ENCODE results near the gene PCYT1A.
"Not testable (repeated sequence)": the region's sequence is repeated elsewhere in the genome, so short reads cannot be mapped to it uniquely, and the experiment has no call there.

Gene PCYT1A

GRCh38 chr3:196321162-196321561 lies 33.6 kb upstream of the PCYT1A start:
- no peaks in the 10 kb centered on the region for H4K20me1 ChIP-seq (ENCODE audit: insufficient read depth, low read length)
- no peaks in the 10 kb centered on the region for H3K4me1 ChIP-seq (ENCODE audit: low read length)
- no peaks in the 10 kb centered on the region for H3K27me3 ChIP-seq (replicated peaks; ENCODE audit: insufficient read depth, low read length)
- H3F3A ChIP-seq (ENCODE audit: insufficient read depth, low read length), result 0 out of 2 replicates have a peak, but pooled peaks cover 5% of the 10 kb centered on the region
- H3K9ac ChIP-seq (ENCODE audit: low read length), result no peak overlapping the region
- H2AFZ ChIP-seq (ENCODE audit: low read length), result no peak overlapping the region
- H3K9me3 ChIP-seq (replicated peaks; ENCODE audit: insufficient read depth, low read length), result no peaks in the 10 kb centered on the region
- H3K36me3 ChIP-seq (replicated peaks; ENCODE audit: insufficient read depth, low read length), result no peaks in the 10 kb centered on the region
- TF ChIP-seq EZH2 (optimal IDR thresholded peaks at IDR 0.05; ENCODE audit: low read depth, low read length), result no peak
- TF ChIP-seq EZH2phosphoT487 (IDR thresholded peaks at IDR 0.05; ENCODE audit: low read length), result no peak
- TF ChIP-seq, protein P1, sequence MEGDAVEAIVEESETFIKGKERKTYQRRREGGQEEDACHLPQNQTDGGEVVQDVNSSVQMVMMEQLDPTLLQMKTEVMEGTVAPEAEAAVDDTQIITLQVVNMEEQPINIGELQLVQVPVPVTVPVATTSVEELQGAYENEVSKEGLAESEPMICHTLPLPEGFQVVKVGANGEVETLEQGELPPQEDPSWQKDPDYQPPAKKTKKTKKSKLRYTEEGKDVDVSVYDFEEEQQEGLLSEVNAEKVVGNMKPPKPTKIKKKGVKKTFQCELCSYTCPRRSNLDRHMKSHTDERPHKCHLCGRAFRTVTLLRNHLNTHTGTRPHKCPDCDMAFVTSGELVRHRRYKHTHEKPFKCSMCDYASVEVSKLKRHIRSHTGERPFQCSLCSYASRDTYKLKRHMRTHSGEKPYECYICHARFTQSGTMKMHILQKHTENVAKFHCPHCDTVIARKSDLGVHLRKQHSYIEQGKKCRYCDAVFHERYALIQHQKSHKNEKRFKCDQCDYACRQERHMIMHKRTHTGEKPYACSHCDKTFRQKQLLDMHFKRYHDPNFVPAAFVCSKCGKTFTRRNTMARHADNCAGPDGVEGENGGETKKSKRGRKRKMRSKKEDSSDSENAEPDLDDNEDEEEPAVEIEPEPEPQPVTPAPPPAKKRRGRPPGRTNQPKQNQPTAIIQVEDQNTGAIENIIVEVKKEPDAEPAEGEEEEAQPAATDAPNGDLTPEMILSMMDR (IDR thresholded peaks at IDR 0.05; ENCODE audit: low read length), result no peak
- H3K9me2 ChIP-seq (replicated peaks; ENCODE audit: insufficient read depth, low read length), result no peaks in the 10 kb centered on the region
- peaks cover 7% of the 10 kb centered on the region for H3K79me2 ChIP-seq (ENCODE audit: low read length)
- H3K4me3 ChIP-seq (ENCODE audit: low read length), result no peak overlapping the region
- H3K4me2 ChIP-seq (ENCODE audit: low read depth, low read length), result no peak overlapping the region
- H3K27ac ChIP-seq (ENCODE audit: low read length), result no peak overlapping the region
- DNase-seq, result no peak

DNA sequence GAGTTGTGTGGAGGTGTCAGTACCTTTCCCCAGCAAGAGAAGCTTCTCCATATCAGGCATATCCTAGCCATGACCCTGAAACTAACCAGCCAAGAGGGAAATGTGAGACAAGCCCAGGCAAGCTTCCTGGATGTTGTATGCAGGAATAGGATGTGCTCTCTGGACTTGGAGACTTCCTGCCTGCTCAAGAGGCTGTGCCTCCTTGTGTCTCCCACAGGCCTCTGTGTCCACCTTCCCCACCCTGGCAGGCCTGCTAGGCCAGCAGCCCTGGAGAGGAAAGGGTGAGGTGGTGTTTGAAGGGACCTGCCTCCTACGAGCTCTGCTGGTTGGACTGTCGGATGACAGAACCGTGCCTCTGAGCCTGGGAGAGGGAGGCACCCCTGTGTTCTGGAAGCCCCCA lies 32.6 kb upstream of the PCYT1A start:
- DNase-seq, result no peak
- peaks cover 9% of the 10 kb centered on the region; the same call in 1 of the 2 replicates for H3F3A ChIP-seq (ENCODE audit: insufficient read depth, low read length)
- TF ChIP-seq EZH2 (optimal IDR thresholded peaks at IDR 0.05; ENCODE audit: low read depth, low read length) (no peak), EZH2phosphoT487 (IDR thresholded peaks at IDR 0.05; ENCODE audit: low read length) (no peak)
- TF ChIP-seq, protein P1 (IDR thresholded peaks at IDR 0.05; ENCODE audit: low read length), result no peak
- H3K27ac ChIP-seq (ENCODE audit: low read length), result no peak overlapping the region
- H3K9me3 ChIP-seq (replicated peaks; ENCODE audit: insufficient read depth, low read length), result no peaks in the 10 kb centered on the region
- no peak overlapping the region for H3K9ac ChIP-seq (ENCODE audit: low read length)
- H3K4me3 ChIP-seq (ENCODE audit: low read length), result no peak overlapping the region
- H3K36me3 ChIP-seq (replicated peaks; ENCODE audit: insufficient read depth, low read length), result no peaks in the 10 kb centered on the region
- no peaks in the 10 kb centered on the region for H3K27me3 ChIP-seq (replicated peaks; ENCODE audit: insufficient read depth, low read length)
- no peaks in the 10 kb centered on the region for H4K20me1 ChIP-seq (ENCODE audit: insufficient read depth, low read length)
- no peak overlapping the region for H3K4me2 ChIP-seq (ENCODE audit: low read depth, low read length)
- no peaks in the 10 kb centered on the region for H3K4me1 ChIP-seq (ENCODE audit: low read length)
- H3K79me2 ChIP-seq (ENCODE audit: low read length), result peaks cover 7% of the 10 kb centered on the region
- no peak overlapping the region for H2AFZ ChIP-seq (ENCODE audit: low read length)
- H3K9me2 ChIP-seq (replicated peaks; ENCODE audit: insufficient read depth, low read length), result no peaks in the 10 kb centered on the region

- TF ChIP-seq EZH2phosphoT487 (IDR thresholded peaks at IDR 0.05; ENCODE audit: low read length) (no peak), EZH2 (optimal IDR thresholded peaks at IDR 0.05; ENCODE audit: low read depth, low read length) (no peak)
- TF ChIP-seq, protein P1 (IDR thresholded peaks at IDR 0.05; ENCODE audit: low read length), result no peak
- H3K27ac ChIP-seq (ENCODE audit: low read length), result peak within 1 kb of the TSS; percentile 73
- no peaks in the 10 kb centered on the region for H3K36me3 ChIP-seq (replicated peaks; ENCODE audit: insufficient read depth, low read length)
- peak within 1 kb of the TSS; percentile 93 for H3K4me3 ChIP-seq (ENCODE audit: low read length)
- no peaks in the 10 kb centered on the region for H3K9me2 ChIP-seq (replicated peaks; ENCODE audit: insufficient read depth, low read length)
- DNase-seq, result peak; percentile 97
- H4K20me1 ChIP-seq (ENCODE audit: insufficient read depth, low read length), result no peaks in the 10 kb centered on the region
- H2AFZ ChIP-seq (ENCODE audit: low read length), result peak within 1 kb of the TSS; percentile 90
- peaks cover 13% of the 10 kb centered on the region for H3F3A ChIP-seq (ENCODE audit: insufficient read depth, low read length)
- peak within 1 kb of the TSS; percentile 85 for H3K9ac ChIP-seq (ENCODE audit: low read length)
- no peaks in the 10 kb centered on the region for H3K9me3 ChIP-seq (replicated peaks; ENCODE audit: insufficient read depth, low read length)
- peaks cover 7% of the 10 kb centered on the region for H3K79me2 ChIP-seq (ENCODE audit: low read length)
- no peaks in the 10 kb centered on the region for H3K4me1 ChIP-seq (ENCODE audit: low read length)
- H3K4me2 ChIP-seq (ENCODE audit: low read depth, low read length), result peak within 1 kb of the TSS; percentile 93
- H3K27me3 ChIP-seq (replicated peaks; ENCODE audit: insufficient read depth, low read length), result no peaks in the 10 kb centered on the region
These were observed 30.4 kb upstream of the PCYT1A start, which contains the start of gene DYNLT2B for GRCh38 chr3:196317687-196318467. TSS of gene DYNLT2B (minus strand) at chr3:196318240. CDS start at chr3:196318152, 88 bp downstream.

DNA sequence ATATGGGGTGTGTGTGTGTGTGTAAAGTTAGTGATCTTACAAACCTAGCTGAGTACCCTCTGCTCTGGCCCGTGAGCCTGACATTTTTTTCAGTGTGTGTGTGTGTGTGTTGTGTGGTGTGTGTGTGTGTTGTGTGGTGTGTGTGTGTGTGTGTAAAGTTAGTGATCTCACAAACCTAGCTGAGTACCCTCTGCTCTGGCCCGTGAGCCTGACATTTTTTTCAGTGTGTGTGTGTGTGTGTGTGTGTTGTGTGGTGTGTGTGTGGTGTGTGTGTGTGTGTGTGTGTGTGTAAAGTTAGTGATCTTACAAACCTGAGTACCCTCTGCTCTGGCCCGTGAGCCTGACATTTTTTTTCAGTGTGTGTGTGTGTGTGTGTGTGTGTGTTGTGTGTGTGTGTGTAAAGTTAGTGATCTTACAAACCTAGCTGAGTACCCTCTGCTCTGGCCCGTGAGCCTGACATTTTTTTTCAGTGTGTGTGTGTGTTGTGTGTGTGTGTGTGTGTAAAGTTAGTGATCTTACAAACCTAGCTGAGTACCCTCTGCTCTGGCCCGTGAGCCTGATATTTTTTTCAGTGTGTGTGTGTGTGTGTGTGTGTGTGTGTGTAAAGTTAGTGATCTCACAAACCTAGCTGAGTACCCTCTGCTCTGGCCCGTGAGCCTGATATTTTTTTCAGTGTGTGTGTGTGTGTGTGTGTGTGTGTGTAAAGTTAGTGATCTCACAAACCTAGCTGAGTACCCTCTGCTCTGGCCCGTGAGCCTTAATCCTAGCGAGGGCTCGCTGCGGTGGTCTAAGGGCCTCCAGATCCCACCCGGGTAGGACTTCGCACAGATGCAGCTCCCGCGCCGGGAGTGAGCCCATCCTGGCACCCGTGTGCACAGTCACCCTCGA lies 29.5 kb upstream of the PCYT1A start:
- peaks cover 13% of the 10 kb centered on the region for H3F3A ChIP-seq (ENCODE audit: insufficient read depth, low read length)
- H3K27ac ChIP-seq (ENCODE audit: low read length), result peak overlapping the region; percentile 73; the same call in 1 of the 2 replicates

More for the DNA sequence above, 29.5 kb upstream of the PCYT1A start:
- not testable (repeated sequence) for DNase-seq; H3K9me2 ChIP-seq (replicated peaks; ENCODE audit: insufficient read depth, low read length); H3K36me3 ChIP-seq (replicated peaks; ENCODE audit: insufficient read depth, low read length); H3K27me3 ChIP-seq (replicated peaks; ENCODE audit: insufficient read depth, low read length); H3K79me2 ChIP-seq (ENCODE audit: low read length); H4K20me1 ChIP-seq (ENCODE audit: insufficient read depth, low read length); H3K4me1 ChIP-seq (ENCODE audit: low read length); H3K9me3 ChIP-seq (replicated peaks; ENCODE audit: insufficient read depth, low read length)
- H3K4me3 ChIP-seq (ENCODE audit: low read length), result peak overlapping the region; percentile 93
- peak overlapping the region; percentile 85 for H3K9ac ChIP-seq (ENCODE audit: low read length)
- peak overlapping the region; percentile 93 for H3K4me2 ChIP-seq (ENCODE audit: low read depth, low read length)
- peak overlapping the region; percentile 90 for H2AFZ ChIP-seq (ENCODE audit: low read length)

Data from MM.1S (cell line).